Cardiac fibroblast (primary cell): ENCODE data around the gene EIF4B.
"Not testable (repeated sequence)": the region's sequence is repeated elsewhere in the genome, so short reads cannot be mapped to it uniquely, and the experiment has no call there.

Source experiments
- DNase-seq, 2 donors: peaks; one replicate each; pipeline versions ENCODE4 v3.0.0 to v3.0.0-alpha.2; 2010; ENCODE audit warnings: low read depth in 2 of 2
- H3K4me3 ChIP-seq, 2 donors: replicated peaks in 1 of 2; 1 replicate in 1 of 2; 2 replicates in 1 of 2; pipeline ENCODE4 v1.5.1; 2011; ENCODE audit warnings: low read depth in 2 of 2, low read length in 2 of 2, mild to moderate bottlenecking in 2 of 2, moderate library complexity in 1 of 2
- TF ChIP-seq, protein P1 (sequence below): IDR thresholded peaks from one replicate; pipeline ENCODE4 v1.5.1; 2011; ENCODE audit warnings: low read depth, mild to moderate bottlenecking, low read length, inconsistent platforms

Gene EIF4B

DNA sequence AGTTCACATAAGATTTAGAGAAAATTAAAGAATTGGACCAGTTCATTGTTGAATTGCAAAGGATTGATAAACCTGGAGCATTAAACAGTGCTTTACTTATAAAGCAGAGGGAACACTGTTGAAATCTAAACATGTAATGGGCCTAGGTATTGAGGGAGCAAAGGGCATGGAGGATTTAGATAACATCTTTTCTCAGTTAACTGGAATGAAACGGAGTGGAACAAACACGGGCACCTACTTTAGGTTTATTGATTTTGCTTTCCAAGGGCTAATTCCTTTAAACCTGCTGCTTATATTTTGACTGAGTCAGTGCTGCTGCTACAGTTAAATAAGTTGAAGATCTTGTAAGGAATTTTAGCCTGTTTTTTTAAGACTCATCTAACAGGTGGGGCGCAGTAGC lies 5.6 kb downstream of the EIF4B start:
- TF ChIP-seq, protein P1, sequence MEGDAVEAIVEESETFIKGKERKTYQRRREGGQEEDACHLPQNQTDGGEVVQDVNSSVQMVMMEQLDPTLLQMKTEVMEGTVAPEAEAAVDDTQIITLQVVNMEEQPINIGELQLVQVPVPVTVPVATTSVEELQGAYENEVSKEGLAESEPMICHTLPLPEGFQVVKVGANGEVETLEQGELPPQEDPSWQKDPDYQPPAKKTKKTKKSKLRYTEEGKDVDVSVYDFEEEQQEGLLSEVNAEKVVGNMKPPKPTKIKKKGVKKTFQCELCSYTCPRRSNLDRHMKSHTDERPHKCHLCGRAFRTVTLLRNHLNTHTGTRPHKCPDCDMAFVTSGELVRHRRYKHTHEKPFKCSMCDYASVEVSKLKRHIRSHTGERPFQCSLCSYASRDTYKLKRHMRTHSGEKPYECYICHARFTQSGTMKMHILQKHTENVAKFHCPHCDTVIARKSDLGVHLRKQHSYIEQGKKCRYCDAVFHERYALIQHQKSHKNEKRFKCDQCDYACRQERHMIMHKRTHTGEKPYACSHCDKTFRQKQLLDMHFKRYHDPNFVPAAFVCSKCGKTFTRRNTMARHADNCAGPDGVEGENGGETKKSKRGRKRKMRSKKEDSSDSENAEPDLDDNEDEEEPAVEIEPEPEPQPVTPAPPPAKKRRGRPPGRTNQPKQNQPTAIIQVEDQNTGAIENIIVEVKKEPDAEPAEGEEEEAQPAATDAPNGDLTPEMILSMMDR, result no peak
- DNase-seq, result no peak
- no peak overlapping the region for H3K4me3 ChIP-seq

DNA sequence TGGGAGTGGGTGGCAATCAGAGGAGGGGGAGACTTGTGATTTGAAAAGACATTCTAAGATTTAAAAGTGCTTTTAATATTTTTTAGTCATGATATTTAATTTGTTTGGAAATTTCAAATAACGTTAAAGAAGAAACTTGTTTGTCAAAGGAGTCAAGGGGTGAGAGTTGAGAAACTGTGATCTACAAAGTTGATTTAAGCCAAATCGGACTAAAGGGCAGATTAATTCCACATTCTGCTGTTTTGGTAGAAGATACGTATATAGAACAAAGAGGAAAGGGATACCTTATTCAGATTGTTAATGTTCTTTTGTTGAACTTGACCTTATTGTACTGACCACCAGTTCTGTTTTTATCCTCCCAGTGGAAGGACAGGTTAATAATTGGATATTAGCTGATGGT lies 6.7 kb downstream of the EIF4B start:
- H3K4me3 ChIP-seq, result no peak overlapping the region
- no peak for DNase-seq
- TF ChIP-seq, protein P1, result no peak

DNA sequence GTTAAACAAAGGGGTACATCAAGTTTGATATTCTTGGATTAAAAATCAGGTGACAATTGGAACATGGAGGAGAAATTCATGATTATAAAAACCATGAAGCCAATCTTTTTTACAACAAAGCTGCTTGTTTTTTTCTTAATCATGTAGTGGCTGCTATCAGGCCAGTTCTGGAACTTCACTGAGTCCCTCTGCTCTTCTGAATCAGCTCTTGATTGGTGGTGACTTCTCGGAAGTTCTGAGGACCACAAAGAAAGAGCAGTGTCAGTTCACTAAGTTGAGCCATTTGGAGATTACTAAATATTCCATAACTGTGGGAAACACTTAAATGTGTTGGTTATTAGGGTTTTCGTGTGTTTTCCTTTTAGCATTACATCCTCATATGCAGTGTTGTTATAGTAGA lies 8.5 kb downstream of the EIF4B start:
- TF ChIP-seq, protein P1, result no peak
- no peak for DNase-seq

DNA sequence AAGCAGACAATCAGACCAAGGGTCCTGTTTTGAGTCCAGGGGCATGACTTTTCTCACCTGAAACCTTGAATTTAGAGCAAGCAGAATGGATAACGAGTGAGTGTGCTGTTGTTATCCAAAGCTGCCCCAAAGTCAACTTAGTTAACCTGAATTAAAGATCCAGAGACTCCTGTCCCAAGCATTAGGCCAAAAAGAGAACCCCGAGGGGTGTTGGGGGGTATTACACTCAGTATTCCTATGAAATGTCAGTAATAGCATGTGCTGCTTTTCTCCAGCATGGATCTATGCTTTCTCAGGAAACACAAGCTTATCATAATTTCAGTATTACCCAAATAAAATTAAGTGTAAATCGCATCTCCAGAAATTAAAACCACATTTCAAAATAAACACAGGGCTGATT lies 19.0 kb downstream of the EIF4B start:
- DNase-seq, result no peak
- H3K4me3 ChIP-seq, result no peak overlapping the region
- TF ChIP-seq, protein P1, result no peak

More for the DNA sequence above, 8.5 kb downstream of the EIF4B start:
- H3K4me3 ChIP-seq, result no peak overlapping the region

DNA sequence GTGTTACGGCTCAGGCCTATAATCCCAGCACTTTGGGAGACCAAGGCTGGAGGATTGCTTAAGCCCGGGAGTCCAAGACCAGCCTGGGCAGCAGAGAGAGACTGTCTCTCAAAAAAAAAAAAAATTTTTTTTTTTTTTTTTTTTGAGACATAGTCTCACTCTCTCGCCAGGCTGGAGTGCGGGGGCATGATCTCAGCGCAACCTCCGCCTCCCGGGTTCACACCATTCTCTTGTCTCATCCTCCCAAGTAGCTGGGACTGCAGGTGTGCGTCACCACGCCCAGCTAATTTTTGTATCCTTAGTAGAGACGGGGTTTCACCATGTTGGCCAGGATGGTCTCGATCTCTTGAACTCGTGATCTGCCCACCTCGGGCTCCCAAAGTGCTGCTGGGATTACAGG lies 20.8 kb downstream of the EIF4B start:
- DNase-seq, result not testable (repeated sequence)

DNA sequence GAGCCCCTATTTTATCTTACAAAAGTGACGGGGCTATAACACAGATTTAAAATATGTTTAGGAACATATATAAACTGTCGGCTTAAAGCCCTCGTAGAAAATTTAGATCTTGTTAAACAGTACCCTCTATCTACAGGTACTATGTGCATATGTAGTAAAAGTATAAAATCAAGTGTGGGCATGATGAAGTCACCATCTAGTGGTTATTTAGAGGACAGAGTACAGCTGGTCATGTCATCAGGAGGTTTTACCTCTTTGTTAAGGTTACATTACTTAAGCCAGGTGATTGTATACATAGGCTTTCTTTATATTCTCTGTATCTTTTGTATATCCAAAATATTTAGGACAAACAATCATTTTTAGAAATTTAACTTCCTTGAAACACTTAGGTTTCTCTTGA lies 25.4 kb downstream of the EIF4B start:
- TF ChIP-seq, protein P1, result no peak
- no peak for DNase-seq
- H3K4me3 ChIP-seq, result no peak overlapping the region

More for the DNA sequence above, 20.8 kb downstream of the EIF4B start:
- not testable (repeated sequence) for H3K4me3 ChIP-seq

DNA sequence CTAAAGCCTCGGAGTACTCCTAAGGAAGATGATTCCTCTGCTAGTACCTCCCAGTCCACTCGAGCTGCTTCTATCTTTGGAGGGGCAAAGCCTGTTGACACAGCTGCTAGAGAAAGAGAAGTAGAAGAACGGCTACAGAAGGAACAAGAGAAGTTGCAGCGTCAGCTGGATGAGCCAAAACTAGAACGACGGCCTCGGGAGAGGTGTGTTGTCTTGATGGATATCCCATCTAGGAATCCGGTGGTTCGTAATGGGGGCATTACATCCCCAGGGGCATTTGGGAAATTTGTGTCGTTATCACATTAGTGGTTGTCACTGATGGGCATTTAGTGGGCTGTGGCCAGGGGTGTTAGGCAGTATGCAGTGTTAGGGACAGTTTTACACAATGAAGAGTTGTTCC lies 27.6 kb downstream of the EIF4B start:
- DNase-seq, H3K4me3 ChIP-seq: not testable (repeated sequence)

DNA sequence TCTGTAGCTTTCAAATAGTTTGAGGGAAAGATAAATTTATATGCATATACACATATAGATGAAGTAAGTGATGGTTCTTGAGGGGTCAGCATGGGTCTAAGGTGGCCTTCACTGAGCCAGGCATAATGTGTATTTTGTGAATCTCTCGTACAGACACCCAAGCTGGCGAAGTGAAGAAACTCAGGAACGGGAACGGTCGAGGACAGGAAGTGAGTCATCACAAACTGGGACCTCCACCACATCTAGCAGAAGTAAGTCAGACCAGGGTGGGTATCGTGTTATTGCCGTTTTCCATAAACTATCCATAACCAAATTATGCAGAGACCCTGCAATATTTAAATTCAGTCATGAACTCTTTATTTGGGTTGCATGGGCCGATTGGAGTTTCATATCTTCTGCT lies 28.2 kb downstream of the EIF4B start:
- TF ChIP-seq, protein P1, result no peak
- H3K4me3 ChIP-seq, result no peak overlapping the region
- no peak for DNase-seq
